GM10847 (cell line): Measurements from ENCODE around the gene TTC27.

ENCODE experiments used
- POLR2A ChIP-seq: IDR thresholded peaks from 2 replicates; pipeline ENCODE4 v1.6.1; 2011; ENCODE audit not compliant: insufficient read length; ENCODE audit errors: extremely low read depth

TTC27 gene

DNA sequence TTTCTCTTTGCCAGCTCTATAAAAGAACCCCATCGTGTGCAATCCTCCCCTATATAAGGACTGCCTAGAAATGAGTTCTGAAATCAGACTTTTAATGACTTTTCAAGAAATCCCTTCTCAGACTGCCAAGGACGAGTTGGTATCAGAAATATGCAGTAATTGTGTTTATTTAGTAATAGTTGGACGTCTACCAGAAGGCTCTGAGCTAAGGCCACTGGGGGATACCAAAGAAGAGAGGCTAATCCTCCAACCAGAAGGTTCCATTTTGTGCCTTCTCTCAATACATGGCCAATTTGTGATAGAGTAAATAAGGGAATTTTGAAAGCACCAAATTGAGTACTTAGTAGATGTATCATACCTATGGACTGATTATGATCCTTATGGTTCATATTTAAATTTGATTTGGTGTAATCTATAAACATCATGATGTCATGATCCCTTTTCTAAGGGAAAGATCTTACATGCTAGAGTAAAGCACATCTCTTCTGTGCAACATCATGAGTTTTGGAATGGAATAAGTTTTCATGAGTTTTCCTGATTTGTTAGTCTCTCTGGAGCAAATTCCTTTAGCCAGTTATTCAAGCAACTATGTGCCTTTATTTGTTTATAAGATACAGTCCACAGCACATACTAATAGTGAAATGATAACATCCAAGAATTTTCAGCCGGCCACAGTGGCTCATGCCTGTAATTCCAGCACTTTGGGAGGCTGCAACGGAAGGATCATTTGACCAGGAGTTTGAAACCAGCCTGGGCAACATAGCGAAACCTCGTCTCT lies 236.7 kb downstream of the TTC27 start:
- no peak for TF ChIP-seq POLR2A

DNA sequence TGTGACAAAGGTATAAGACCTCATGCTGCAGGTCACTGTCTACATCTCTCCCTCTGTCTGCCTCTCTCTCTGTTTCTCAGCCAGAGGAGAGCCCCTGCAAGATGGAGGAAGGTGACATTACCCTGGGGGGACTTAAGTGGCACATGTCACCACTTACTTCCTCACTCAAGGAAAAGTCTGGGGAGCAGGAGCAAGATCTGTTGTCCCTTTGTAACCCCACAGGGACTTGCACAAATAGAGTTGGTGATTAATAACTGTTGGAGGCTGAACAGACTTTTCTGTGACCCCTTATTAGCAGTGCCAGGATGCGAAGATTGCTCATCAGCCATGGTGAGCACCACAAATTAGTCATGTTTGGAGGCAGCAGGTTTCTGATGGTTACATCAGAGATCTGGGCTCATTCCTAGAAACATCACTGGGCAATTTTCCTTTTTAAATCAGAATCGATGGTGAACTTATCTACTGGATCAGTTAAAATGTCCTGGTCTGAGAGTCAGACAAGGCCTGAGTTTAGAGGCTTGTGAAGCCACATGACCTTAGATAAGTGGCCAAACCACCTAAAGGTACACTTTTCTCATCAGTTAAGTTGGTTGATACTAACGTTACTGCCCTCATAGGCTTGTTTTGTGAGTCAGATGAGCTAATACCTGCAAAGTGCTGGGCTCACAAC lies 237.7 kb downstream of the TTC27 start:
- TF ChIP-seq POLR2A, result no peak
